NCI-H1436 treated with DMSO at 0.1 percent for 48 hours (cell line): ENCODE data around the gene TP63.
"Not testable (repeated sequence)": the region's sequence is repeated elsewhere in the genome, so short reads cannot be mapped to it uniquely, and the experiment has no call there.

ENCODE experiments used
- DNase-seq: peaks from one replicate; lab custom pipeline; 2025; lab: John Stamatoyannopoulos, UW

Gene TP63

DNA sequence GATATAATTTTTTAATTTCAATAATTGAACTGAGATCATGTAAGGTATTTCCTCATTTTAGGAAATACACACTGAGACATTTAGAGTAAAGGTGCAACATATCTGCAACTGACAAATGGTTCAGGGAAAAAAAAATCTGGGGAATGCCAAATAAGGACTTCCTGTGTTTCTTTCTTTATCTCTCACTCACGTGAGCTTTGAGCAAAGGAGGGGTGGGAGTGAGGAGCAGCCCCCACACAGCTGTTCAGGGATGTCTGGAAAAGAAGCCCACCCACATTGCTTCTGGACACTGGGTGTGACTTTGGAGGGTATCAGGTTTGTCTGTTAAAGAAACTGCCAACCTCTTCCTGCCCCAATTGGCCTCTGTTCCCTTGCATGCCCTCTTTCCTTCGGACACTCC lies 5.6 kb upstream of the TP63 start:
- DNase-seq: no peak

DNA sequence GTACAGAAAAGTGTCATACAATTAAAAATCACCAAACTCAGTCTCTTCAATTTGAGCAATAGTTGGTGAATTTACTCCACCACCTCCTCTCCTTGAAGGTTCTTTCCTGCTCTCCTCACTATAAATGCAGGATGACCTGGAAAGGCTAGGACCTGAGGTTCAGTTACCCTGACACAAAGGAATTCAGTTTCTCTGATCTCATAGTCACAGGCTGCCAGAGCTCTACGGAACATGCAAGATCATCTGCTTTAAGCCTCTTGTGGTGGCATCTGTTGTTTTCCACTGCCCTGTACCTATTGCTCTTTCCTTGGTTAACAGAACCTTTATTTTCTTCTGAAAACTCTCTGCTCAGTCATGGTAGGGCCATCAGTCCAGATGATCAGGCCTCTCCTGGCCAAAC lies 4.9 kb upstream of the TP63 start:
- no peak for DNase-seq

DNA sequence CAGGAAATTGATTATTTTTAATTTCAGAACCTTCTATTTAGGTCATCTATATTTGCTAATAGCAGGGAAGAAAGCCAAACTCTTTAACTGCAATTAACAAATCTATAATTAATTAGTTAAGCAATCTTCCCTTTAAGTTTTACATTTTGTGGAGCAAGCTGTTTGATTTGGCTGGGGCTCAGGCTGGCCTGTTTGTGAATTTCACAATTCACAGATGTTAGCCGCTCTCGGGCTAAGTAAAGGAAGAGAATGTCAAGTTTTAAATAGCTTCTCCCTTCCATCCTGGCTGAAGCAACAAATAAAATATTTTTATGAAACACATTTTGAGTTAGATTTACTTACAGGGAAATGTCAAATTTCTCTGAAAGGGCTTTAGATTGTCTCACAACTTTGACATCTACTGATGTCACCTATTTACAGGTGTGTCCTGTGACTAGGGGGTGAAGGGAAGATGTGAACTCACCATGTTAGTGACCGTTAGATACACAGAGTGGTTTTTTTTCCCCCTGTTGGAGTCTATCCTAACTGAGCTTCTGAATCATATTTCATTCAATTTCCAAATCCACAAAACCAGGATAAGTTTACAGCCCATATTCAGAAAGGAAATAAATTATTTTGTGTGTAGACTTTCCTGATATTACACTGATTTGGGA lies 1.3 kb upstream of the TP63 start:
- DNase-seq: no peak

DNA sequence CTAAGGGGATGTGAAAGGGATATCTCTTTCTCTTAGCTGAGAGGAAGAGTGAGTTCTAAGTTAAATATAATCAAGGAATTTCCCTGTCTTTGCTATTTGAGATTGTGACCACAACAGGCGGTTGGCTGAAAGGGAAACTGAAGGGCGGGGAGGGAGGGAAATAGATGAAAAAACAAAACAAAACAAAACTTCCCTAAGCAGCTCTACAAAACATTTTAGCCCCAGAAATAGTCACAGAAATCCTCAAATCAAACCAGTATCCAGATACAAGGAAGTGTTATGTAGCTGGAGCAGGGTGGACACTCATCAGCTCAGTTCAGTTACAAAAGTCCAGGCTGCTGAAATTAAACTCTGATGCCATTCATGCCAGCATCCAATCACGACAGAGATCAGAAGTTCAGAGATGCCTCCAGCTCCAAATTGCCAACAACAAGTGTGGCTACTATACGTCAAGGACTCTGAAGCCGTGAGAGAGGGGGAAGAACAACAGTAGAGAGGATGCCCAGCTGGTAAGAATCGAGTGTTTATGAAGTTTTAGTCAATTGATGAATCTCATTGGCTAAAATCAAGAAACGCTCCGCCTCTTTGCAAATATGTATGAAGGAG lies 319 bp upstream of the TP63 start:
- DNase-seq: no peak

DNA sequence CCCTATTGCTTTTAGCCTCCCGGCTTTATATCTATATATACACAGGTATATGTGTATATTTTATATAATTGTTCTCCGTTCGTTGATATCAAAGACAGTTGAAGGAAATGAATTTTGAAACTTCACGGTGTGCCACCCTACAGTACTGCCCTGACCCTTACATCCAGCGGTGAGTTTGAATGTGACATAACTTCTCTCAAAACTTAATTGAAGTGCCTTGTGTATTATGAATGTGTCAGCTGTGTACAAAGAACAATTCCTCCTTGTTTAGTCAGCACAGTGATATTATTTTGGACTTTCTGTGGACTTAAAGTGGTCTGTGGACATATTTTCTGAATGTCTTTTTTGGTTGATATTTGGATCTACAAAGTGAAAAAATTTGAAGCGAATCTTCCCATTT lies 220 bp downstream of the TP63 start:
- DNase-seq: no peak

DNA sequence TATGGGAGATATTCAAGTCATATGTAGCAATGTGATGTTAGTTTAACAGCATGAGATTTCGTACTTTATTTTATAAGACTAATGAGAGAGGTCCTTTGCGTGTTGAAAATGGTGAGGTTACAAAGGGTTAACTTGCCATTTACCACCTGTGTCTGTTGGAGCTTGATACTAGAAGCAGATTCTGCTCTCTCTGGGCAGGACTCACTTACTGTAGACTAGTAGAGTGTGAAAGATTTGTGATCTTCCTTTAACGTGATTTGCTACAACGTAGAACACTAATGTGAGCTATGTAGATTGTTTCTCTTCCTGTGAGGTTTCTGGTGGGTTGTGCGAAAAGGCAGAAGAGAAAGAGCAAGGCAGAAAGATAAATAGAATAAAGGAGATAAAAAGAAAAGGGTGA lies 1.1 kb downstream of the TP63 start:
- DNase-seq: no peak

DNA sequence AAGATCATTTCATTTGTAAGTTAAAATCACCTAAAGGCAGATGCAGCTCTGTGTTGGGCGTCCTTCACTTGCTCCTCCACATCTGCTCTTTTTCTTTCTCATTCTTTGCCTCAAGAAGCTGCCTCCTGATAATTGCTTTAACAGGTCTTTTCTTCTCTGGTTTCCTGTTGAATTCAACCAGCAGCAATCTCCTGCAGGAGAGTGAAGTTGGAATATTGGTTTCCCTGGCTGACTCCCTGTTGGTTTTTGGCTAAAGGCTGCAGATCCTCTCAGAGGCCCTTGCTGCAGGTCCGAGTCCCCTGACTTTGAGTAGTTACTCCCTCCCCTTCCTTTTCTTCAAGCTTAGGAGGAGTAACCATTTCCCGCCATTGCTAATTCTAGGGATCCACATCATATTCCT lies 4.2 kb downstream of the TP63 start:
- no peak for DNase-seq

DNA sequence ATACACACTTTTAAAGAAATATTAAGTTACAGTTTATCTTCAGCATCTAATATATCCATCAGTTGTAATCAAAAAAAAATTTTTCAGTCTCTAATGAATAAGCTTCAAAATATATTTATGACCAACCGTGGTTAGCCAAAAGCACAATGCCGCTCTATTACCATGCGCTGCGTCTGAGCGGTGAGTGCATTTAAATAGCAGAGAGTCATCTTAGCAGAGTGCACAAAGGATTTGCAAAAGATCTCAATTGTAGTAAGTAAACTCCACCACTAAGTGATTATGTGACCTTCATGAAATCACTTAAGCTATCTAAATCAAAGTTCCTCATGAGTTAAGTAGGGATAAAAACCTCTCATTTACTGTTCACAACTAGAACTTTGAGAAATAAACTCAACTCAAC lies 4.9 kb downstream of the TP63 start:
- DNase-seq: no peak

DNA sequence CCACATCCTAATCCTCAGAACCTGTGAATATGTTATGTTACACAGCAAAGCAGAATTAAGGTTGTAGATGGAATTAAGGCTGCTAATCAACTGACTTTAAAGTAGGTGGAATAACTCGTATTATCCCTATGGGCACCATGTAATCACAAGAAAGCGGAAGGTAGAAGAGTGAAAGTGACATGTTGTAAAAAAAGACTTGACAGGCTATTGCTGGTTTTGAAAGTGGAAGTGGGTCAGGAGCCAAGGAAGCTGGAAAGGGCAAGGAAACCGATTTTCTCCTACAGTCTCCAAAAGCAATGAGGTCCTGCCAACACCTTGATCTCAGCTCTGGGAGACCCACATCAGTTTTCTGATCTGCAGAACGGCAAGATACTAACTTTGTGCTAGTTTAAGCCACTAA lies 6.6 kb downstream of the TP63 start:
- no peak for DNase-seq

DNA sequence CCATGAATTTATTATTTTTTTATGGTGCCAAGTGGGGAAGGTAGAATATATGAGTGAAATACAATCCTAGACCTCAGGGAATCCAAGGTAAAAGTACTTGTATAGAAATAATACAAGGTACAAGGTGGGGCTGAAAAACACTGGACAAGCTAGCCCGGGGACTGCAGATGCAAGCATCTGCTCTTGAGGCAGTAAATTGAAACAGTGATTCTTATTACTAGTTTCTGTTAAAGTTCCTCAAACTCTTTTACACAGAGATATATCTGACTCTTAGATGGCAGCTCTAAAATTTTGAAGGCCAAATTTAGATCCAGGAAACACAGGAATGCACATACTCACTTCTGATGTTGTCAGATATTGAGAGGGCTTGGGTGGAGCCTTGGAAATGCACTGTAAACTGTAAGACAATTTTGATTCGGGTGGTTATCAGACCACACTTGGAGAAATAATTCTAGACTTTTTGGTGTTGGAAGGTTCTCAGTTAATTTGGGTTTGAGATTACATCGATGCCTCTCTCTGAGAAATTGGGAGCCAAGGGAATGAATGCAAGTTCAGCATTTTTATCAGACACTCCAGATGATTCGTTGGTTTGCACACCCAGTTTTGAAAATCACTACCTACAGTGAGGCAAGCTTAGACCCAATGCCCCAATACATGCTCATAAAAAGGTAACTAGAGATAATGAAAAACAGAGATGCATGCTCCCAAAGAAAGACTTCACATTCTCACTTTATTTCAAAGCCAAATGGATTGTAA lies 7.3 kb downstream of the TP63 start:
- no peak for DNase-seq

DNA sequence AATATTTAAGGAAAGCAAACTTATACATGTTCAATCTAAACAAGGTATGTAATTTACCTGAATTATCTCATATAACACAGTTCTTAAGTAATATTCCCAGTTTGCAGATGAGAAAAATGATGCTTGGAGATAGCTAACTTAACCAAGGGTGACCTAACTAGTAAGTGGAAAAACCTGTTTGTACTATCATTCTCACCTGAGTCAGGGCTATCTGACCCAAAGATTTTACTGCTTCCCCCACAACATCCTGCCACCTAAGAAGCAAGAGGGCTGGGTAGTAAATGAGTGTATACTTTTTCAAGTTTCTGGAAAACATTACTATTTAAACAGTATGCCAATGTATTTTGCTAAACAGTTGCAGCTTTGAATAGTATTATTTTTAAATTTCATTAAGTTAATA lies 10.6 kb downstream of the TP63 start:
- DNase-seq: no peak

DNA sequence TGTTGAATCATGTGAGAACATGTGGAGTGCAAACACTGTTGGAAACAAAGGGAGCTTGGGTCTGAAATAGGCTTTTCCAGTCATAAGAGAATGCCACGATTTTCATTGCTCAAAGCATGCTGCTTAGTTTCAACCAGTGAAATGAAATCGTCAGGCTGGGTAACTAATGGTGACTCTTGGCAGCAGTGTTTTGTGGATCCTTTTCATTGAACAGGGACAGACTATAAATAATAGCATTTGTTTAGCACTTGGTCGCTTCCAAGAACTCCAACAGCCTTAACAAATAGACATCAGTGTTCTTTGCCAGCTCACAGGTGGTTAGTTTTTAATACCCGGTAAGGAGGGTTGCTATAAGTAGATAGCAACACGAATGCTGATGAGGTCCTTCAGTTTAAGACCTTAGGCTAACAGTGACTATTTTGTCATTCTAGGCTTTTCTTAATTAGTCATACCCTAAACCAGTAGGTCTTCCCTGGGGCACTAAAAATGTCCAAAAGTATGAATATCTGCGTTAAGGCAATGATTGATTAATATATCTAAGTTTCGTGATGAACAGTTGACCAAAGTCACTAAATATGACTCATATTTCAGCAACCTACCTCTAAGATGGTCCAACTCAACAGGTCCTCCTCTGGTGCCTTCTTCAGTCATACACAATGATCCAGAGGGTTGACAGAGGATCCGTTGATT lies 15.8 kb downstream of the TP63 start:
- no peak for DNase-seq

DNA sequence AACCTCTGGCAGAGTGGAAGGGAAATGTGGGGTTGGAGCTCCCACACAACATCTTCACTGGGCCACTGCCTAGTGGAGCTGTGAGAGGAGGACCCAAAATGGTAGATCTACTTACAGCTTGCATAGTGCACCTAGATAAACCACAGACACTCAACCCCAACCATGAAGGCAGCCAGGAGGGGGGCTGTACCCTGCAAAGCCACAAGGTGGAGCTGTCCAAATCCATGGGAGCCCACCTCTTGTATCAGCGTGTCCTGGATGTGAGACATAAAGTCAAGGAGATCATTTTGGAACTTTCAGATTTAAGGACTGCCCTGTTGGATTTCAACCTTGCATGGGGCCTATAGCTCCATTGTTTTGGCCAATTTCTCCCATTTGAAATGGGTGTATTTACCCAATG lies 20.9 kb downstream of the TP63 start:
- DNase-seq: no peak

DNA sequence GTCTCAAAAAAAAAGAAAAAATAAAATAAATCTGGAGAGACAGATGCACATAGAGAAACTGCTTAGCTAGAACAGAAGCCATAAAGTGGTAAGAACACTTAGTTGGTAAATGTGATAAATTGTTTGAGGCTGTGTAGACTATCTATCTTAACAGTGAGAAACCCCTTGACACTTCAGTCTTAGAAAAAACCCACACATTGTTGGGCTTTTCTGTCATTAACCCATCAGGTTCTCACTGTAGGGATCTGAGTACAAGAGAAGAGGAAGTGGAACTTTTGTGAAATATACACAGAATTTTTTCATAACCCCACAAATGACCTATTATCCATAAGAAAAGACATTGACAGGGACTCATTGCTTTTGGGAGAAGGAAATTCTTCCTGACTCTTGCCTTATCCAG lies 24.4 kb downstream of the TP63 start:
- no peak for DNase-seq

DNA sequence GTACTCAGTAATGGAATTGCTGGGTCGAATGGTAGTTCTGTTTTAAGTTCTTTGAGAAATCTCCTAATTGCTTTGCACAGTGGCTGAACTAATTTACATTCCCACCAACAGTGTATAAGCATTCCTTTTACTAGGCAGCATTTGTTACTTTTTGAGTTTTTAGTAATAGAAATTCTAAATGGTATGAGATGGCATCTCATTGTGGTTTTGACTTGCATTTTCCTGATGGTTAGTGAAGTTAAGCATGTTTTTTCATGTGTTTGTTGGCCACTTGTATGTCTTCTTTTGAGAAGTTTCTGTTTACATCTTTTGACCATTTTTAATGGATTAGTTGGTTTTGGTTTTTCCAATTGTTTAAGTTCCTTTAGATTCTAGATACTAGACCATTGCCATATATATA lies 28.4 kb downstream of the TP63 start:
- DNase-seq: no peak

DNA sequence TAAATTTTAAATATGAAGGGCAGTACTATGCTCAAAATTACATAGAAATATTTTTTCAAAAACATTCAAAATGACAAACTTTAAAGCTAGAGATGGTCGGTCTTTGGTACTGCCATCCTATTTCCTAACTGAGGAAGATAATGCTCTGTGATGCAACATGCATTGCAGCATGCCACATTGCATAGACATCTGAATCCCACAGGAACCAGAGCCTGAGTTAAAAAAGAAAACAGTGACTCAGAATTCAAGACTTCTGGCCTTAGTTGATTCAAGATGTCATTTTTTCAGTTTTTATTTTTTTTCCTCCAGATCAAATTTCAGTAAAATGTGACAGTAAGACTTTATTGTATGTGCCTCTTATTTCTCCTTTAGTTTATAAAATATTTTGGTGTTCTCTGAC lies 33.1 kb downstream of the TP63 start:
- DNase-seq: no peak

DNA sequence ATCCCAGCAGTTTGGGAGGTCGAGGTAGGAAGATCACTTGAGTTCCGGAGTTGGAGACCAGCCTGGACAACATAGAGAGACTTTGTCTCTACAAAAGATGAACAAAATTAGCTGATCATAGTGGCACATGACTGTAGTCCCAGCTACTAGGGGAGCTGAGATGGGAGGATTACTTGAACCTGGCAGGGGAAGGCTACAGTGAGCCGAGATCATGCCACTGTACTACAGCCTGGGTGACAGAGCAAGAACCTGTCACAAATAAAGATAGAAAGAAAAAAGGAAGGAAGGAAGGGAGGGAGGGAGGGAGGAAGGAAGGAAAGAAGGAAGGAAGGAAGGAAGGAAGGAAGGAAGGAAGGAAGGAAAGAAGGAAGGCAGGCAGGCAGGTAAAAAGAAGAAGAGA lies 41.2 kb downstream of the TP63 start:
- not testable (repeated sequence) for DNase-seq

DNA sequence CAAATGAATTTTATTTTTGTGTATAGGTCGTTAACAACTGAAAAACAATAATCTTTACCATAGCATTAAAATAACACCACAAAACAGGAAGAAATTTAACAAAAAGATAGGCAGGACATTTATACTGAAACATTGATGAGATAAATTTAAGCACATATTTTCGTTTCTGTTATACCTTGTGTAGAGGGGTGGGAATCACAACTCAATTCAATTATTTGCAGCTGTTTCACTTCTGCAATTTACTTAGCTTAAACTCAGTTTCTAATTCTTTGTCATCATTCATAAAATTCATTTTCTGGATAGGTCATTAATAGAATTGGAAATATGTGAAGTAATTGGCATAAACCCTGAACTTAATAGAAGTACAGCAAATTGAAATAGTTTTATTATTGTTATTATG lies 42.3 kb downstream of the TP63 start:
- no peak for DNase-seq

DNA sequence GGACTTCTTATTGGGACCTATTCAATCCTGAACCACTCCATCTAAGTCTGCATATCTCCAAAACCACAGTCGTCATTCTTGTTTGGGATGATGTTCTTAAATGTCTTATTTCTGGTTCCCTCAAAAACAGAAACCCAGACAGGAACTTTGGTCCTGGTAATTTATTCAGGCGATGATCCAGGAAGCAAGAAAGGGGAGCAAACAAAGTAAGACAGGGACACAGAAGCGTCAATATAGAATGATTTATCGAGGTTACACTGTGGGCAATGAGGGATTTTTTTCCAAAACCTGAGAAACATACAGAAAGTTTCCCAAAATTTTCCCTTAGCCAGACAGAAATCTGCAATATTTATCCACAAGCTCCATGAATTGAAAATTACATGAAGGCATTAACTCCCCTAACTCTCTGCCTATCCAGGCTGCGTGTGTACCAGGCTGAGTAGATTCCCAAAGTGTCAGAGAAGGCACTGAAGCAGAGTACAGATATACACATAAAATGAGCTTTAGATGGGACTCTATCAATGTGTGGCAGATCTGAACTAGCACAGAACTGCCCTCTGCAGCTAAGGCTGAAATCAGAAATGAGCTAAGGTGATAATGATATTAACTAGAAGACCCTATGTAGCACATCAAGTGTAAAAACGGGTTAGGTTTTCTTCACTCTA lies 43.2 kb downstream of the TP63 start:
- no peak for DNase-seq

DNA sequence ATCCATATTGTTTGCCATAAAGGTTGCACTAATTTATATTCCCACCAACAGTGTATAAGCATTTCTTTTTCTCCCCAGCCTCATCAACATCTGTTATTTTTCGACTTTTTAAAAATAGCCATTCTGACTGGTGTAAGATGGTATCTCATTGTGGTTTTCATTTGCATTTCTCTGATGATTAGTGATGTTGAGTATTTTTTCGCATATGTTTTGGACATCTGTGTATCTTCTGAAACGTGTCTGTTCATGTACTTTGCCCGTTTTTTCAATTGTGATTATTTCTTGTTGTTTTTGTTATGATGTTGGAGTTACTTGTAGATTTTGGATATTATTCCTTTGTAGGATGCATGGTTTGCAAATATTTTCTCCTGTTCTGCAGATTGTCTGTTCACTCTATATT lies 46.5 kb downstream of the TP63 start:
- no peak for DNase-seq

DNA sequence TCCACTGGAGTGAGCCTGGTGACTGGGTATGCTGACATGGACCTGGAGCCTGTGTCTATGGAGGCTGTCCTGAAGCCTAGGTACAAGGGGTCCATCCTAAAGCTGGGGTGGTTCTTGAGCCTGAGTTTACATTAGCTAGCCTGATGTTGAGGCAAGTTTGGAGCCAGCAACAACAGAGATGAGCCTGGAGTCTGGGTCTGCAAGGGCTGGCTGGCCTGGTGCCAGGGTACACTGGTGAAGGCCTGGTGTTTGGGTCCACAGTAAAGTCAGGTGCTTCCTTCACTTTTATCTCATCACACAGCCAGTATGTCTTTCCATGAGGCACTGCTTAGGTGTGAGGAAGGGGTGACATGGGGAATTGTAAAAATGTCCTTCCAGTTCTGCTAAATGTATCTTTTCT lies 49.5 kb downstream of the TP63 start:
- no peak for DNase-seq

DNA sequence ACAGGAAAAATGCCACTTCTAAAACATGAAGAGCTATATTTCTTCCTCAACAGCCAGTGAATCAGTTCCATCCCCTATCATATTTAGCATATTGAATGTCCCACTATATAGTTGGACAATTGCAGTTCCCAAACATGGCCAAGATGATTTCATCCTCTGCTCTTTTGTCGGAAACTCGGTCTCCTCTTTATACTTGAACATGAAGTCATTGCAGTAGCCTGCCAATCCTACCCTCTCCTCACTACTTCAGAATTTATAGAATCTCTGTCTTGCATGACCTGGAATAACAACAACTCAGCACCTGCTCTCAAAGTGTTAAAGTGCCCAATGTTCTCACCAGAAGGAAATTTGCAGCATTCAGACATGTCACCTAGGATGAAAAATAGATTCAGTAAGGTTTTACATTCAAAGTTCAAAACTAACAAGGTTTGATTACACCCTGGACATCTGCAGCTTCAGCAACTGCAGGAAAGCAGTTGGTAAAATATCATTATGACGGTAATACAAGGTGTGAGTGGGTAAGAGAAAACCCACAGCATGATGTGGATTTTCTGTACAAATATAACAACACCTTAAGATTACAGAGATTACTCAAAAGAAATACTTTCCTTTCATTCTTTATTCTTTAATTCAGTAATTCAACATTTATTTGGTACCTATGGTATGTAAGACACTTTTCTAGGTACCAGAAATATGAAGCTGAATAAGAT lies 52.5 kb downstream of the TP63 start:
- DNase-seq: no peak
